Activated CD8-positive, alpha-beta T cell treated with anti-CD3 and anti-CD28 coated beads for 36 hours (primary cell): ENCODE results near the gene OLAH. TPM values are rescaled to one million over a fixed set of nuclear protein-coding genes. Genes with fewer than 3 reads are reported as not detected.

Source experiments
- ATAC-seq: fragments of 200-7000 bp; cut with Tn5 transposase; one replicate; pipeline ENCODE4 v1.10.0; 2021; ENCODE audit warnings: mild to moderate bottlenecking, moderate library complexity
- CTCF ChIA-PET: fragments of 350-600 bp; sonication (Branson Sonifier 250); formaldehyde crosslinking; loops from one replicate; lab custom pipeline; 2021; ENCODE audit warnings: antibody characterized with exemption; lab: Charles Lee
- POLR2A ChIA-PET: fragments of 350-600 bp; sonication (Branson Sonifier 250); formaldehyde crosslinking; loops from one replicate; lab custom pipeline; 2021; ENCODE audit warnings: antibody characterized with exemption; lab: Charles Lee
- DNase-seq: peaks from one replicate; pipeline ENCODE4 v3.0.0-alpha.2; 2020
- H3K27ac Mint-ChIP-seq: one replicate; pipeline ENCODE4 v1.8.0; 2021; ENCODE audit warnings: mild to moderate bottlenecking, mixed read lengths
- H3K27me3 Mint-ChIP-seq: one replicate; pipeline ENCODE4 v1.8.0; 2021; ENCODE audit warnings: mixed read lengths
- H3K36me3 Mint-ChIP-seq: one replicate; pipeline ENCODE4 v1.8.0; 2021; ENCODE audit warnings: low read depth, mixed read lengths
- H3K4me1 Mint-ChIP-seq: one replicate; pipeline ENCODE4 v1.8.0; 2021; ENCODE audit warnings: low read depth, mixed read lengths
- H3K4me3 Mint-ChIP-seq: one replicate; pipeline ENCODE4 v1.8.0; 2021; ENCODE audit warnings: mild to moderate bottlenecking, moderate library complexity, mixed read lengths
- H3K9me3 Mint-ChIP-seq: one replicate; pipeline ENCODE4 v1.8.0; 2021; ENCODE audit warnings: mixed read lengths
- intact Hi-C: fragments of 100-400 bp; cut with micrococcal nuclease; formaldehyde crosslinking; loops from one replicate; pipeline ENCODE4 v1.10.0; 2022
- total RNA-seq, 2 experiments: library from RNA; stranded (reverse); gene quantifications; one replicate each; pipeline ENCODE4 v1.2.3, GENCODE V29; 2021
- TF ChIP-seq, protein P1 (sequence below): fragments of 200-600 bp; IDR thresholded peaks from one replicate; pipeline ENCODE4 v1.8.0; 2022; ENCODE audit warnings: antibody characterized with exemption, mild to moderate bottlenecking

OLAH gene
- total RNA-seq, 2 experiments from 2014 or later = 0.32 to 0.63 TPM

DNA sequence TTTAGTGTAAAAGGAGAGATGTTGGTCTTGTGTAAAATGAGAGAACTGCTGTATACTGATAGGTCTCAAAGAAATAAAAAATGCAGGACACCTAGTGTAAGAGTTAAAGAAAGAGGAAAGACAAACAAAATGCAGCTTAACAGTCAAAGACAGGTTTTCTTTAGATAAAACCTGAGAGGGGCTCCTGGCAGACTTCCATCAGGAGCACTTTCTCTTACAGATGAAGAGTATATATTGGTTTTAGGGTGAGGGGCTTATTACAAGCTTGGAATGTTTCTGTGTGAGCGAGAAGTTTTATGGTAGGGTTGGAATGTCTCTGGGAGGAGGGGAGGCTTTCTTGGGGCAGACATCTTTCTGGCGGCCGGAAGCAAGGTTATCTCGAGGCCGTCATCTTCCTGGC is 28.6 kb downstream of the OLAH start:
- Mint-ChIP-seq H3K4me3 (no peak overlapping the region), H3K36me3 (no peaks in the 10 kb centered on the region), H3K27ac (no peak overlapping the region), H3K4me1 (no peaks in the 10 kb centered on the region), H3K27me3 (peaks cover 1% of the 10 kb centered on the region), H3K9me3 (no peaks in the 10 kb centered on the region)
- POLR2A ChIA-PET = no interaction called here
- CTCF ChIA-PET = no interaction called here
- intact Hi-C loops = no loop called here
- ATAC-seq (no peak), DNase-seq (no peak)
- TF ChIP-seq, protein P1, sequence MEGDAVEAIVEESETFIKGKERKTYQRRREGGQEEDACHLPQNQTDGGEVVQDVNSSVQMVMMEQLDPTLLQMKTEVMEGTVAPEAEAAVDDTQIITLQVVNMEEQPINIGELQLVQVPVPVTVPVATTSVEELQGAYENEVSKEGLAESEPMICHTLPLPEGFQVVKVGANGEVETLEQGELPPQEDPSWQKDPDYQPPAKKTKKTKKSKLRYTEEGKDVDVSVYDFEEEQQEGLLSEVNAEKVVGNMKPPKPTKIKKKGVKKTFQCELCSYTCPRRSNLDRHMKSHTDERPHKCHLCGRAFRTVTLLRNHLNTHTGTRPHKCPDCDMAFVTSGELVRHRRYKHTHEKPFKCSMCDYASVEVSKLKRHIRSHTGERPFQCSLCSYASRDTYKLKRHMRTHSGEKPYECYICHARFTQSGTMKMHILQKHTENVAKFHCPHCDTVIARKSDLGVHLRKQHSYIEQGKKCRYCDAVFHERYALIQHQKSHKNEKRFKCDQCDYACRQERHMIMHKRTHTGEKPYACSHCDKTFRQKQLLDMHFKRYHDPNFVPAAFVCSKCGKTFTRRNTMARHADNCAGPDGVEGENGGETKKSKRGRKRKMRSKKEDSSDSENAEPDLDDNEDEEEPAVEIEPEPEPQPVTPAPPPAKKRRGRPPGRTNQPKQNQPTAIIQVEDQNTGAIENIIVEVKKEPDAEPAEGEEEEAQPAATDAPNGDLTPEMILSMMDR = no peak

DNA sequence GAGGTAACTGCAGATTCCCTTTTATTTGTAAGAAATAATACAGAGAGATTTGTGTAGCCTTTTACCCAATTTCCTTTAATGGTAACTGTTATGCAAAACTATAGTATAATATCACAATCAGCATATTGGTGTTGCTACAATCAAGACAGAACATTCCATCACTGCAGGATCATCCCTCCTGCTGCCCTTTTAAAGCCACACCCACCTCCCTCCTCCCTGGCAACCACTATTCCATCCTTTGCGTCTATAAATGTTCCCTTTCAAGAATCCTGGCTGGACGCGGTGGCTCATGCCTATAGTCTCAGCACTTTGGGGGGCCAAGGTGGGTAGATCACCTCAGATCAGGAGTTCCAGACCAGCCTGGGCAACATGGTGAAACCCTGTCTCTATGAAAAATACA is 31.7 kb downstream of the OLAH start:
- CTCF ChIA-PET = no interaction called here
- ATAC-seq = no peak
- TF ChIP-seq, protein P1 = no peak

DNA sequence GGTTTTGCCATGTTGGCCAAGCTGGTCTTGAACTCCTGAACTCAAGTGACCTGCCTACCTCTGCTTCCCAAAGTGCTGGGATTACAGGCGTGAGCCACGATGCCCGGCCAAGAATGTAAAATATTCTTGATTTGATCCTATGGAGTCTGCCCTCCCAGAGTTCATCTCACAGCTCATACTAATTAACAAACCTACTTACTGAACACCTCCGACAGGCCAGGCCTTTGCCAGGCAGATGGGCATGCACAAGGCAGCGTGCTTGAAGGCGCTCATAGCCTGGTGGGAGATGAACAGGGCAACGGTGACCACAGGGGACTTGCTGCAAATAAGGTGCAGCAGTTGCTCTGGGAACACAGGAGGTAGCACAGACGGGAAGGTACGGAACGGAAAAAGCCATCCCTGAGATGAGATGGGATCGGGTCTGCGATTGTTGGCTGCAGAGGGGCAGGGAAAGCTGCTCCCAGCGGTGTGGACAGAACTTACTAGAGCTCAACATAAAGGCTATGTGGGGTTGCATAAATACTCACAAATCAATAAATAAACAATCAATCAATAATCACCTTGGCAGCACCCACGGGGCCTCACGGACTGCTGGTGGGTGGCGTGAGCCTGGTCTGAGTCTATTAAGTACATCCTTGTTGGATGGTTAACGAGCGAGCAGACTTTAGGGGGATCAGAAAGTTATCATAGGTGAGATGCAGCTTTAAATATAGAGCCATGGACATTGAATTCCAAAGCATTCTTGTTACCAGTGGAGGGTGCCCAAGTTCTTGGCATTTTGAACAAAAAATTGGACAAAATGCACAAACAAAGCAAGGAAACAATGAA is 40.1 kb downstream of the OLAH start:
- Mint-ChIP-seq H3K27me3 (no peaks in the 10 kb centered on the region), H3K36me3 (no peaks in the 10 kb centered on the region), H3K4me3 (peak overlapping the region; percentile 32), H3K4me1 (no peaks in the 10 kb centered on the region), H3K27ac (no peak overlapping the region), H3K9me3 (no peaks in the 10 kb centered on the region)
- ChIA-PET CTCF (no interaction called here), POLR2A (no interaction called here)
- DNase-seq = no peak
- TF ChIP-seq, protein P1 = no peak
- intact Hi-C loops = no loop called here
- no peak for ATAC-seq

More for the DNA sequence above, 31.7 kb downstream of the OLAH start:
- POLR2A ChIA-PET = no interaction called here
- Mint-ChIP-seq H3K27ac (no peak overlapping the region), H3K36me3 (no peaks in the 10 kb centered on the region), H3K9me3 (no peaks in the 10 kb centered on the region), H3K4me1 (no peaks in the 10 kb centered on the region), H3K4me3 (no peak overlapping the region), H3K27me3 (peaks cover 1% of the 10 kb centered on the region)
- no peak for DNase-seq
- intact Hi-C loops = no loop called here

DNA sequence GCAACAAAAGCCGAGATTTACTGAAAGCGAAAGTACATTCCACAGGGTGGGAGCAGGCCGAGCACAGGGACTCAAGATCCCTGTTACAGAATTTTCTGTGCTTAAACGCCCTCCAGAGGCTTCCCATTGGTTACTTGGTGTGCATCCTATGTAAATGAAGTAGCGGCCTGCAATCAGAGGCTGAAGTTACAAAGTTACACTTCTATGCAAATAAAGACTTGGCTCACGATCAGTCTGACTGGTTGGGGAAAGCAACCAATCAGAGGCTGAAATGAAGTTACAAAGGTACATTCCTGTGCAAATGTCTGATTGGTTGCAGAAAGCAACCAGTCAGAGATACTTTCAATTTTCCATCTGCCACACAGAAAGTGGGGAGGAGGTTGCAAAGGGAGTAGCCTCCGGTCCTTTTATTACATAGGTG is 40.8 kb downstream of the OLAH start:
- Mint-ChIP-seq H3K36me3 (no peaks in the 10 kb centered on the region), H3K27ac (no peak overlapping the region), H3K27me3 (no peaks in the 10 kb centered on the region), H3K4me3 (peak overlapping the region; percentile 32), H3K9me3 (no peaks in the 10 kb centered on the region), H3K4me1 (no peaks in the 10 kb centered on the region)
- ATAC-seq = no peak
- DNase-seq = no peak
- TF ChIP-seq, protein P1 = no peak
- POLR2A ChIA-PET = interaction anchor here (1.6 kb wide), 1 partner anchor 12 kb away, joined by 3 read pairs; no protein-coding TSS in a partner anchor
- CTCF ChIA-PET = no interaction called here
- intact Hi-C loops = no loop called here
